ENCODE results near the gene GSK3A. TPM values are rescaled to one million over a fixed set of nuclear protein-coding genes. Genes with fewer than 3 reads are reported as not detected.

The GSK3A gene
- total RNA-seq, 1 experiment from 2014 or later, result 32.2 TPM

DNA sequence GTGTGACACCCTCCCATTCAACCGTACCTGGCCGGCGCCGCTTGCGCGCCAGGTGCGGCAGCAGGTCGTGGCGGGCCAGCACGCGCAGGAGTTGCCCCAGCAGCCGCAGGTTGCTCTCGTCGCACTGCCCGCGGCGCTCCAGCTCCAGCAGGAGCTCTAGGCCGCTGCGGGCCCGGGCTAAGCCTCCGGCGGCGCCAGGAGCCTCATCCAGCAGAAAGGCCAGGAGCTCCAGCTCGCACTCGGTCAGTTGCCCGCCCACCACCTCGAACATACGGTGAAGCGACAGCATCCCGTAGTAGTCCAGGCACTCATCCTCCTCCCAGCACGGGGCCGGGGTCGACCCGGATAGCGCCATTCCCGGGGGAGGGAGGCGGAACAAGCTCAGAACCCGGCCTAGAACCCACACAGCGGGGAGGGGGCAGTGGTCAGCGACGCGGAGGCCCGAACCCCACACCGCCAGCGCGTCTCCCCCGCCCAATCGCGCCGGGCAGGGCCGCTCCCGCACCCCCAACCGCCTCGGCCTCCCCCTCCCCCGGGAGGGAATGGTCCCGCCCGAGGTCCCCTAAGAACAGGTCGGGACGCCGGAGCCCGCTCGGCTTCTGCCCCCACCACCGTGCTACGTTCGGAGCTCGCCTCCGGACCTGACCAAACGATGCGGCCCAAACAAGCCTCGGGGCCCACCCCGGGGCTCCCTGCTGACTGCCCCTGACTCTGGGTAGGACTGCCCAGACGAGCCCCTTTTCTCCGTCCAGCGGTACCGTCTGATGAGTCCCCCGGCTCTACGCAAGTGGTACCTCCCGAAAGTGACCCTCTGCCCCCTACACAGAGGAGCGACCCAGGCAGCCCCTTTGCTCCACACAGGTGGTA is 25.5 kb downstream of the GSK3A start:
- DNase-seq (ENCODE audit: low read depth), result no peak
- in situ Hi-C loops (cut with HindIII; ENCODE audit: low pct_unique_long_range_greater_than_20kb, low sequenced_read_pairs), result no loop called here

DNA sequence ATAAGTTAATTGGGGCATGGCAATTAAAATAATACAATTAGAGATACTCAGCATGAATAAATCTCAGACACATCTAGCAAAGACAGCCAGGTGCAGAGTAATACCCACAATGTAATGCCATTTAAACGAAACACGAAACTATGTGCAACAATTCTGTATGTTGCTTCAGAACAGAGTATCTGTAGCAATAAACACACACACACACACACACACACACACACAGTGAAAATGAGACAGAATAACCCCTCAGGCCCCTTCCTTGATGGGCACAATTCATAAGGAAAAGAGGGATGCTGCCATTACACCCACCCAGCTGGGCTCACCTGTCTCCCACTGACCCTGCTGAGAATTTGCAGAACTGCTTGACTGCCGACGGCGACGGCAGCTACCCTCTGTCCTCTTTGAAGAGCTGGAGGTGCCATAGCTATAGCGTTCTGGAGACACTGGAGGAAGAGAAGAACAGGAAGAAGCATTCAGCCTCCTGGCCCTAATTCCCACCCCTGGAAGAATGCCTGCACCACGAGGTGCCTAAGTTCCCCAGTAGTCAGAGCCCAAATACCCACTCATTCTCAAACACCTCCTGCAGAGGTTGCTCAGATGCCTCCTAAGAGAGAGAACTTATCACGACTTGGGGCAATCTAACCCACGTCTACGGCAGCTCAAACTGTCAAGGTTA is 27.5 kb downstream of the GSK3A start:
- in situ Hi-C loops (cut with HindIII; ENCODE audit: low pct_unique_long_range_greater_than_20kb, low sequenced_read_pairs), result no loop called here
- DNase-seq (ENCODE audit: low read depth), result no peak

DNA sequence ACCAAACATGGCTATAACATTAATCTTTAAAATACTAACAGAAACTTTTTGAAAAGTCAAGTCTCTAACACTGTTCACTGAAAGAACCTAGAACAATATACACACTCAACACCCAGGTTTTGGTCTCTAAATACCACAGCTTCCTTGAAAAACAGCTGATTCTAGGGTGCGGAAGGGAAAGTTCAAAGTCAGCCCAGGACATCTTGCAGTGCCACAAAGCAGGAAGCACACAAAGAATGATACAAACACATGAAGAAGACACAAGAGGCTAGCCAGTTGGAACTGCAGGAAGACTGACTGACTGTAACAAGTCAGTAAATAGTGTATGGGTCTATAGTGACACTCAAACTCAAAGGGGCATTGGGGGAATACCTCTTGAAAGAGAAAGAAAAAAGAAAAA is 29.5 kb downstream of the GSK3A start:
- in situ Hi-C loops (cut with HindIII; ENCODE audit: low pct_unique_long_range_greater_than_20kb, low sequenced_read_pairs), result no loop called here
- no peak for DNase-seq (ENCODE audit: low read depth)

DNA sequence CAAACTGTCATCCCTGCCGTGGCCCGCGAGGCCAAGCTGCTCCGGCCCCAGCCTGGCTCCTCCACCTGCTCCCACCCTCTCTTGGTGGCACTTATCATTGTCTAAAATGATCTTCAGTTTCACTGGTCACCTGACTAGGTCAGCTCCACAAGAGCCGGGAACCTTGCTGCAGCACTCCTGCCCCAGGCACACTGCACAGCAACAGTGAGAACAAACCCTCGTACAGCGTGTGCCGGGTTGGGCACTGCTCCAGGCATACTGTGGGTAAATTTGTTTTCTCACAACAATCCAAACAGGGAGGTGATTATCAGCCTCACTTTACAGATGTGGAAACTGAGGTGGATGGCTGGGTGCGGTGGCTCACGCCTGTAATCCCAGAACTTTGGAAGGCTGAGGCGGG is 33.8 kb downstream of the GSK3A start:
- in situ Hi-C loops (cut with HindIII; ENCODE audit: low pct_unique_long_range_greater_than_20kb, low sequenced_read_pairs), result no loop called here
- DNase-seq (ENCODE audit: low read depth), result no peak

DNA sequence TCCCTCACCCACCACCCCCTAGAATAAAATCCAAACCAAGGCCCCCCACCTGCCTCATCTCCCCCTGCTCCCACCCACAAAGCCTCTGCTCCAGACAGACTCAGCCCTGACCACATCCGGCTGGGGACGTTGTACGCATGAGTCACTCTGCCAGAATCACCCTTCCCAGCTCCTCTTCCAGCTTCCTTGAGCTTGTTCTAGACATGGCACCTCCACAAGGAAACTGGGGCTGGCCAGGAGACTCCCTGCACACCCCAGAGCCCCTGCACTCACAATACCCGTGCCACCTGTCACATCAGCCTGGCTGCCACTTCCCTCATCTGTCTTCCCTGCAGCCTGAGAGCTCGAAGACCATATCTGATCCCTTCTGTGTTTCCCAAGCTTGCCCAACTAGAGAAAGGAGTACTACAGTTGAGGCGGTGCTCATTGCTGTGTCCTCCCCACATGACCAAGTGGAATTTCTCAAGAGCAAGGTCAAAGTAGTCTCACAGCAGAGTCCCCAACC is 34.6 kb downstream of the GSK3A start:
- in situ Hi-C loops (cut with HindIII; ENCODE audit: low pct_unique_long_range_greater_than_20kb, low sequenced_read_pairs), result no loop called here
- DNase-seq (ENCODE audit: low read depth), result peak; percentile 54

DNA sequence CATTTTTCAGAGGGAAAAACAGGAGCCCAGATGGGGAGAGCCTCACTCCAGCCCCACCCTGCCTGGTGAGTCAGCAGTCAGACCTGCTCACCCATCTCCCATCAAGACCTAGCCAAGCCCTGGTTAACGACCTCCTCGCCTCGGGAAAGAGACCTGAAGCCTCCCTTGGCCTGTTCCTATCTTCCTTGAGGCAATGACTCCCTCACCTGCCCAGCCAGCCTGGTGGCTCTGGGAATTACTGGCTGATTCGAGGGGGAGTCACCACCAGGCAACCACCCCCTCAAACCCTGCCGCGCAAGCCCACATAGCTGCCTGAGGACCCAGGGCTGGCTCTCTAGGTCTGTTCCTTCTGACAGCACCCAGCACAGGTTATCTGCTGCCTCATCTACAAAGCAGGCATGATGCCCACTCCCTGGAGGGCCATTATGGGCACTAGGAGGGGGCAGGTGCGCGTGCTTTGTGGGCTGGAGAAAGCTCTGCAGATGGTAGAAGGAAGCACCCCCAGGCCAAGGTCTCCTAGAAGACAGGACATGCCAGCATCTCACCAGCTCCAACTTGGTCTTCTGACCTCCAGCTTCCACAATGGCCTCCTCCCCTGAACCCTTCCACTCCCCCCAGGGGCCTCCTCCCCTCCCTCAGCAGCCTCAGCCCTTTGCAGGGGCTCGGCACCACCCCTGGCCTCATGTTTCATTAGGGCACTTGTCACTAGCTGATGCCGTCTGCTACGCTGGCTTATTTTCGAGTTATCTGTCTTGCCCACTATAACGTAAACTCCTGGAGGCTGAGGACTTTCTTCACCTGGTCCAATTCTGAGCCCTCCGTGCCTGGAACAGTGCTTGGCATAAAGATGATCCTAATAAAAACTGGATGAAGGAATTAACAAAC is 35.3 kb downstream of the GSK3A start:
- in situ Hi-C loops (cut with HindIII; ENCODE audit: low pct_unique_long_range_greater_than_20kb, low sequenced_read_pairs), result no loop called here
- no peak for DNase-seq (ENCODE audit: low read depth)

DNA sequence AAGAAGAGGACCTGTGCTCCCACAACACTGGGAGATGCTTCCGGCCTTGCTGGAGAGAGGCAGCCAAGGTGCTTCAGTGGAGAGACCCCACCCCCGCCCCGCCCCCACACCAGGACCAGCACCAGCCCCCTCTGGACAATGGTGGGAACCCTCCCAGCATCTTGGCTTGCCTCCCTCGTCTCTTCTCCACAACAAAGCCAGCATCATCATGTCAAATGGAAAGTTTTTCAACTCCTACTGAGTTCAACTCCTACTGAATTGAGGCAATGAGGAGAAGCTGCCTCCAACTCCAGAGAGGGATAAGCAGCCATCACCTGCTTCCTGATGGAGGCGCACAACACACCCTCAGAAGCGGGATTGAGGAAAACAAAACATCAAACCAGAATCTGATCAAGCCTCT is 37.7 kb downstream of the GSK3A start:
- no peak for DNase-seq (ENCODE audit: low read depth)
- in situ Hi-C loops (cut with HindIII; ENCODE audit: low pct_unique_long_range_greater_than_20kb, low sequenced_read_pairs), result no loop called here

DNA sequence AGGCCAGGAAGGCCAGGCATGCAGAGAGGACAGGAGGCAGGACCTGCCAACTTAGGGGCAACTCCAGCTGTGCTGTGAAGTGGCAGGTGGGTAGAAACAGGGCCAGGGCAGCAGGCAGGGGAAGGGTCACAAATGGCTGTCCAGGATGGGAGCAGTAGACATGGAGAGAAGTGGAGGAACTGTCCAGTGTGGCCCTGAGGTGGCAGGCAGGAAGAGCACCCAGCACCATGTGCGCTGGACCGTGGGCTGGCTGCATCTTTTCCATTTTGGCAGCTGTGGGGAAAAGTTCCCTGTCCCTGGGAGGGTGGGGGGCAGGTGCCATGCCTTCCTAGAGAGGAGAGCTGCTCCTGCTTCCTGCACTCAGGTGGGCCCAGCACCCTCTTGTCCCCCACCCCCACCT is 38.7 kb downstream of the GSK3A start:
- DNase-seq (ENCODE audit: low read depth), result peak; percentile 65
- in situ Hi-C loops (cut with HindIII; ENCODE audit: low pct_unique_long_range_greater_than_20kb, low sequenced_read_pairs), result no loop called here

DNA sequence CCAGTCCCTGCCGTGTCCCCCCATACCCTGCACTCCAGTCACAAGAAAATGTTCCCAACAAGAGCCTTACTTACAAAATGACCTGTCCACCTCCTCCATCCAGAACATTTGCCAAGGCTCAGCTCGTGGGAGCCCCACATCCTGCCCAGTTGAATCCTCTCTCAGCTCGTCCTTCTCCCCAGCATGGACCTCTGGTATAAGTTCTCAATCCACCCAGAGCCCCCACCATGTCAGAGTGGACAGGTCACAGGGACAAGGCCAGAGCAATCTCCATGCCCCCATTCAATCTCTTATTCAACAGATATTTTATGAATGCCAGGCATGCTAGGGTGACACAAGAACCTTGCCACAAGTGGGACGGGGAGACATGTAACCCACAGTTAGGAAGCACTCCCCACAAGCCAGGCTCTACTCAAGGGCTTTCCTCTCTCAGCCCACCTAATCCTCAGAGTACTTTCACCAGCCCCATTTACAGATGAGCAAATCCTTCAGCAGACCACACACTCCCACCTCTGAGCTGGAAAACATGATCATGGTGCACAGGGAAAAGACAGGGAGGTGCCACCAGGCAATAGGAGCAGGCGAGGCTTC is 40.0 kb downstream of the GSK3A start:
- DNase-seq (ENCODE audit: low read depth), result no peak
- in situ Hi-C loops (cut with HindIII; ENCODE audit: low pct_unique_long_range_greater_than_20kb, low sequenced_read_pairs), result no loop called here

DNA sequence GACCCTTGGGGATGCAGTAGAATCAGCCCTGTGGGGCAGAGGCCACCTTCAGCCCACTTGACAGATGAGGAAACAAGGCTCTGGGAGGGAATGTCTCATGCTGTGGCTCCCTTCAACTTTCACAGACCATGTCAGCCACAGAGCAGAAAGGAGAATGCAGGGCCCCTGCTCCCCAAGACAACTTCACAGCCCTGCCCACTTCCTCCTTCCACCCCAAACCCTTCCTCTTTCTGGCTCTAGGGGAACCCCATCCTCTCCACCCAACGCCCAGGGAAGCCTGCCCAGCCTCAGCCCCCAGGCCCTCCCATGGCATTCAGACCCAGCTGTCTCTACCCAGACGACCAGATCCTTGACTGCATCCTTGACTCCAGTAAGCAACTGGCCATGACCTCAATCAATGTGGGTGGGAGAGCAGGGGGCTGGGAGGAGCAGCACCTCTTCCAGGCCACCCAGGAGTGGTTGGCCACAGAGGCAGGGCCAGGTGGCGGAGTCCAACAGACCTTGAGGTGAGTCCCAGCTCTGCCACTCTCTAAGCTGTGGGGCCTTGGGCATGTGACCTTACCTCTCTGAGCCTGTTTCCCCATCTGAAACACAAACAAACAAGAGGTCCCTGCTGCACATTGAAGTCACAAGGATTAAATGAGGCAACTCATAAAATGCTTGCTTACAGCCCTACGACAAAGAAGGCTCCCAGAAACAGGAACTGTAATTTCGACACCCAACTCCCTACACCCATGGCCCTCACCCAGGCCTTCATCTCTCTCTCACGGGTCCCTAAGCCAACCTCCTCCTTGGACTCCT is 40.7 kb downstream of the GSK3A start:
- in situ Hi-C loops (cut with HindIII; ENCODE audit: low pct_unique_long_range_greater_than_20kb, low sequenced_read_pairs), result no loop called here
- DNase-seq (ENCODE audit: low read depth), result no peak

DNA sequence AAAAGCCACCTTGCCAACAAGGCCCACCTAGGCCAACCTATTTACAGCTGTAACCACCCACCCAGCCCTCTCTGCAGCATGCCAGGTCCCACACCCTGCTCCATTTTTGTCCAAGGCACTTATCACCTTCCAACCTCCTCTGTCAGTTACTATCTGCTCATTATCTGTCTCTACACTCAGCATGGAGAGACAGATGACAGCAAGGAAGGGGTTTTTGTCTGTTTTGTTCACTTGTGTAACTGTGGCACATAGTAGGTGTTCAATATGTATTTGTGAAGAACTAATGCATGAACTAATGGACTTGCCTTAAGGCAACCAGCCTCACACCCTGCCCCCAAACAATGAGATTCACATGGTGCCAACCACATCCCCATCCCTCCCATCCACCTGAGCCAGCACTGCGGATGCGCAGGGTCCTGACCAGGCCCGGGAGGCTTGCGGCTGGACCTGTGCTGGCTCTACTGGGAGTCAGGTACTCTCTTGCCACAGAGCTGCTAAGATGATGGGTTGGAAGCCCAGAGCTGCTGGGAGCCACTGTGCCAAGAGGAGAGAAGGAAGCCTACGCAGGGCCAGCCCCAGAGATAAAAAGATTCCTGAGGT is 42.2 kb downstream of the GSK3A start:
- in situ Hi-C loops (cut with HindIII; ENCODE audit: low pct_unique_long_range_greater_than_20kb, low sequenced_read_pairs), result no loop called here

DNA sequence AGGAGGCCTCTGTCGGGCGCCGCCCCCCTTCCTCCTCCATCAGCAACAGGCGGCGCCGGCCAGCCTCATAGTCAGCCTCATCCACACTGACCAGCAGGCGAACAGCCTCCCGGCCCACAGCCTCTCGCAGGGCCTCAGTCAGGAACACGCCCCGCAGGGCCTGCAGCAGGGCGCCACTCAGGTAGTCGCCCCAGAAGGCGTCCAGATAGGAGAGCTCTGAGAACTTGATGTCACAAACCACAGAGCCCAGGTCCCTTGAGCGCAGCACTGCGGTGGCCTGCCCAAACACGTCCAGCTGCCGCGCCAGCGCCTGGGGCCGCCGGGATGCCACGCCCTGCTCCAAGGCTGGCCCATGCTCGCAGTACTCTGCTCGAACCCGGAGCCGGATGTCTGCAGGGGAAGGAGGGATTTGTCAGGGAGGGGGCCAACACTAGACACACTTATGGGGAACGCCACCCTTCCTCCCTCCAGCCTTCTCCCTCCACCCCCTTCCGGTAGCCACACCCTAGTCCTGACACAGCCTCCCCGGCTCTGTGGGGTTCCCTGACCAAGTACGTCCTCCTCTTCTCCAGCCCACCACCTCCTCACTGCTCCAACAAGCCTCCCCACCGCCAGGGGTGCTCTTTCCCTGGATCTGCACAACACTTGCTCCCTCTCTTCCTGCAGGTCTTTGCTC is 42.8 kb downstream of the GSK3A start:
- DNase-seq (ENCODE audit: low read depth), result no peak
- in situ Hi-C loops (cut with HindIII; ENCODE audit: low pct_unique_long_range_greater_than_20kb, low sequenced_read_pairs), result no loop called here

More for the DNA sequence above, 42.2 kb downstream of the GSK3A start:
- DNase-seq (ENCODE audit: low read depth), result no peak

DNA sequence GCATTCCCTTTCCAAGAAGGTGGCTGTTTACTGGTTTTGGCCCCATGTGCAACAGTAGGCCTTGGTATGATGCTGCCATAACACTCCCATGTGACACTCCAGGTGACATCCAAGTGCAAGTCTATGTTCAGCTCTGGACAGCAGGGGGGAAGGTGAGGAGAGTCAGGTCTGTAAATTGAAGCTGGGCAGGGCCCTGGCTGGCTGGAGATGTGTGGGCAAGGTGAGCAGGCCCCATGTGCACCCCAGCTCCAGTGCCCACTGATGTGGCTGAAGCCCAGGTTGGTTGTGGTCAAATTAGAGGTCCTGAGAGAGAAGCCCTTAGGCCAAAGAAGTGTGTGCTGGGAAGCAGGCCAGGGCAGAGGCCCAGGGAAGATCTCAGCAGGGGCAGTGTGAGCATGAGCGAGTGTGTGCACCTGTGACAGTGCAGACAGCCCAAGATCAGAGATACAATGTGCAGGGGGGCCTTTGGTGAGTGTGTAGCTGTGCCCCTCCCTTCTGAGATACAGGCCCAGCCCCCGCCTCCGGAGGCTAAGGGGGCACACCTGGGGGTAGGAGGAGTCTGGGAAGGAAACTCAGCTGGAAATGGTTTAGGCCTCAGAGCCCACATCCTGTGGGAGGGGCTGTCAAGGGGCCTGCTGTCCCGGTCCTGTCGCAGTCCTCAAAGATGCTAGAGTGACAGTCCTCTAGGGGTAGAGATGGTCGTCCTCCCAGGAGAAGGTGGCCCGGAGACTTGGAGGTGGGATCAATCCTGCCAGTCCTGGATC is 43.5 kb downstream of the GSK3A start:
- DNase-seq (ENCODE audit: low read depth), result no peak
- in situ Hi-C loops (cut with HindIII; ENCODE audit: low pct_unique_long_range_greater_than_20kb, low sequenced_read_pairs), result no loop called here

DNA sequence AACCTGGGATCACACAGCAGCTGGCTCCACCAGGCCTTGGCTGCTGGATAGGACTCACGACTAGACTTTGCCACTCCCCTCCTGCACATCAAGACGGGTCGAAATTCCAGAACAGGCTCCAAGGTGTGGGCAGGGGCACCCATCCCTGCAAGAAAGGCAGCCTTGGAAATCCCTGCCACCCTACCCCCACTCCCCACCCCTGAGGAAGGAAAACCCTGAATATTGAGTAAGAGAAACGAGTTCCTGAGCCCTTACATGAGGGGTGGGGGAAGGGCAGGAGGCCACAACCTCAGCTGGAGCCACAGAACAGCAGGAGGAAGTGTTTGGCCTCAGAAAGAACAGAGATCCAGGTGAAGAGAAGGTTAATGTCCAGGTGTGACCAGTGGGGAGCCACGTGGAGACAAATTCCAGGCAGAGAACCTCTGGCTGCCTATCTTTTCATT is 45.0 kb downstream of the GSK3A start:
- in situ Hi-C loops (cut with HindIII; ENCODE audit: low pct_unique_long_range_greater_than_20kb, low sequenced_read_pairs), result no loop called here
- DNase-seq (ENCODE audit: low read depth), result no peak

DNA sequence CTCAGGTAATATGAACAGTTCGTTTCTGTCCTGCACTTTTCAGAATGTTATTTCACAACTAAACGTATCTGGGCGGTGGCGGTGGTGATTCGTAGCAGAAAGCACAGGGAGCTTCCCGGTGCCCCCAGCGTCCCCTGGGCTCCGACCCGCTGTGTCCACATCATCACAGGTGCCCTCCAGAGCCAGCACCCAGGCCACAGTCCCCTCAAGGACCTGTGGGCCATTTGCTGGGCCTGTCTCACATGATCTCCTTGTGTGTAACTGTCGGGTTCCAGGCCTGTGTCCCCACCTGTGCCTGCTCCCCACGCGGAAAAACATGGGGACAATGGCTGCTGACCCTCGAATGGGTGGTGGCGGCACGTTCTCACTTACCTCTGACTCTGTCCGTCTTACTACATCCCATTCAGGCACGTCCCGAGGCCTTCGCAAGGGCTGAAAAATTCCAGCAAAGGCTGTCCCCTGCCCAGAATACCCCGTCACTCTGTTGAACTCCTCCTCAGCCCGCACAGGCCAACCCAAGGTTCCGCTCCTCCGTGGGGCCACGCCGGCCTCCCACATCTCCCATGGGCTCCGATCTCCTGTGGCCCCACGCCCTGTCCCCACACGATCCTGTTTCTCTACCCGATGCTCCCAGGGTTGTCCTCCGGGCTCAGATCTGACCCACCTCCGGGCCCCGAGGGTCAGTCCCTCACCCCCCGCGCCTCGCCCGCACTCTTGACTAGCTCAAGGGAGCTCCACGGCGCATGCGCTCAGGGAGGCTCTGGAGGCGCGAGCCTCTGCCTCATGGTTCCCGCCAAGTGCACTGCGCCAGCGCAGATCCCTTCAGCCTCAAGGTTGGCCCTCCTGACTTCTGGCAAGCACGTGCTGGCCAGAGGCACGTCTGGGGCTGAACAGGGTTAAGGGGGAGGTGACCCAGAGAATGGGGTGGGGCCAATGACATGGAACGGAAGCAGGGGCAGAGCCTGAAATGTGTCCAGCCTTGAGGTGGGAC is 46.1 kb downstream of the GSK3A start:
- DNase-seq (ENCODE audit: low read depth), result no peak
- in situ Hi-C loops (cut with HindIII; ENCODE audit: low pct_unique_long_range_greater_than_20kb, low sequenced_read_pairs), result no loop called here
